Neural progenitor cell (in vitro differentiated cells): ENCODE results near the gene GOLGA8B. TPM values are rescaled to one million over a fixed set of nuclear protein-coding genes. Genes with fewer than 3 reads are reported as not detected.
"Not testable (repeated sequence)": the region's sequence is repeated elsewhere in the genome, so short reads cannot be mapped to it uniquely, and the experiment has no call there.

Source experiments
- DNase-seq: peaks from one replicate; pipeline ENCODE4 v3.0.0-alpha.2; 2016; ENCODE audit warnings: low spot score
- H2AFZ ChIP-seq: fragments of 200-600 bp; sonication (generic); replicated peaks from 2 replicates; pipeline ENCODE4 v1.6.1; 2016; ENCODE audit warnings: antibody characterized with exemption
- H3F3A ChIP-seq: fragments of 200-600 bp; sonication (generic); 2 replicates; pipeline ENCODE4 v1.6.1; 2016; ENCODE audit warnings: antibody characterized with exemption, low read depth
- H3K27ac ChIP-seq: fragments of 200-600 bp; sonication (generic); 2 replicates; pipeline ENCODE4 v1.5.1; 2016; ENCODE audit warnings: mild to moderate bottlenecking
- H3K27me3 ChIP-seq: fragments of 200-600 bp; sonication (generic); 2 replicates; pipeline ENCODE4 v1.6.1; 2016; ENCODE audit warnings: mild to moderate bottlenecking, moderate library complexity
- H3K36me3 ChIP-seq: fragments of 200-600 bp; sonication (generic); 2 replicates; pipeline ENCODE4 v1.5.1; 2016
- H3K4me1 ChIP-seq: fragments of 200-600 bp; sonication (generic); 2 replicates; pipeline ENCODE4 v1.6.1; 2016; ENCODE audit warnings: mixed run types
- H3K4me2 ChIP-seq: fragments of 200-600 bp; sonication (generic); 2 replicates; pipeline ENCODE4 v1.6.1; 2016
- H3K4me3 ChIP-seq: fragments of 200-600 bp; sonication (generic); 2 replicates; pipeline ENCODE4 v1.5.1; 2016
- H3K79me2 ChIP-seq: fragments of 200-600 bp; sonication (generic); 2 replicates; pipeline ENCODE4 v1.6.1; 2016; ENCODE audit warnings: low read depth
- H3K9ac ChIP-seq: fragments of 200-600 bp; sonication (generic); 2 replicates; pipeline ENCODE4 v1.6.1; 2016
- H3K9me3 ChIP-seq: fragments of 200-600 bp; sonication (generic); 2 replicates; pipeline ENCODE4 v1.5.1; 2016; ENCODE audit warnings: low read depth
- H4K20me1 ChIP-seq: fragments of 200-600 bp; sonication (generic); 2 replicates; pipeline ENCODE4 v1.6.1; 2016; ENCODE audit warnings: low read depth
- H3K27ac Mint-ChIP-seq: 3 replicates; pipeline ENCODE4 v1.8.0; 2021; ENCODE audit warnings: mixed read lengths
- H3K27me3 Mint-ChIP-seq: 2 replicates; pipeline ENCODE4 v1.8.0; 2022; ENCODE audit warnings: low read depth, mild to moderate bottlenecking, inconsistent platforms, moderate library complexity, mixed read lengths; ENCODE audit not compliant: insufficient read depth
- H3K36me3 Mint-ChIP-seq: 3 replicates; pipeline ENCODE4 v1.8.0; 2021; ENCODE audit warnings: mixed read lengths
- H3K4me1 Mint-ChIP-seq: 3 replicates; pipeline ENCODE4 v1.8.0; 2021; ENCODE audit warnings: mixed read lengths
- H3K4me3 Mint-ChIP-seq: 3 replicates; pipeline ENCODE4 v1.8.0; 2021; ENCODE audit warnings: mild to moderate bottlenecking, moderate library complexity, mixed read lengths
- H3K9me3 Mint-ChIP-seq: 3 replicates; pipeline ENCODE4 v1.8.0; 2020; ENCODE audit warnings: mixed read lengths
- total RNA-seq: library from RNA; depleted of rRNA; stranded (reverse); fragments of >200 nt; gene quantifications from 2 replicates; pipeline ENCODE4 v1.2.3, GENCODE V29; 2015; ENCODE audit warnings: low replicate concordance

The GOLGA8B gene
- total RNA-seq, 1 donor from 2014 or later: 83.1 TPM

- not testable (repeated sequence) for H2AFZ ChIP-seq, H3K4me1 ChIP-seq, H3K27me3 ChIP-seq, H3K27ac ChIP-seq, H3K27ac Mint-ChIP-seq, H3K36me3 ChIP-seq, H3K4me3 Mint-ChIP-seq, H3K27me3 Mint-ChIP-seq, H3K79me2 ChIP-seq, H4K20me1 ChIP-seq, DNase-seq, H3F3A ChIP-seq, H3K4me3 ChIP-seq, H3K4me1 Mint-ChIP-seq, H3K36me3 Mint-ChIP-seq, H3K4me2 ChIP-seq, H3K9me3 Mint-ChIP-seq, H3K9me3 ChIP-seq, H3K9ac ChIP-seq
Measured at GRCh38 chr15:34572019-34572641, 11.3 kb downstream of the GOLGA8B start.

- H3K9ac ChIP-seq, H3K4me3 Mint-ChIP-seq, H3F3A ChIP-seq, H3K36me3 ChIP-seq, H3K27me3 Mint-ChIP-seq, H3K79me2 ChIP-seq, DNase-seq, H3K27ac Mint-ChIP-seq, H3K4me1 Mint-ChIP-seq, H3K9me3 ChIP-seq, H3K4me2 ChIP-seq, H3K4me3 ChIP-seq, H3K36me3 Mint-ChIP-seq, H2AFZ ChIP-seq, H4K20me1 ChIP-seq, H3K9me3 Mint-ChIP-seq, H3K27ac ChIP-seq, H3K4me1 ChIP-seq, H3K27me3 ChIP-seq: not testable (repeated sequence)
Measured at GRCh38 chr15:34569670-34570396, 13.6 kb downstream of the GOLGA8B start.

GRCh38 chr15:34567174-34567573 lies 16.3 kb downstream of the GOLGA8B start:
- not testable (repeated sequence) for H3K4me3 ChIP-seq, H3K4me2 ChIP-seq, H3K4me1 ChIP-seq, DNase-seq, H4K20me1 ChIP-seq, H3K27ac Mint-ChIP-seq, H3K36me3 ChIP-seq, H3F3A ChIP-seq, H3K9me3 Mint-ChIP-seq, H3K4me3 Mint-ChIP-seq, H3K9me3 ChIP-seq, H3K27ac ChIP-seq, H3K36me3 Mint-ChIP-seq, H2AFZ ChIP-seq, H3K9ac ChIP-seq, H3K27me3 ChIP-seq, H3K79me2 ChIP-seq, H3K27me3 Mint-ChIP-seq, H3K4me1 Mint-ChIP-seq

DNA sequence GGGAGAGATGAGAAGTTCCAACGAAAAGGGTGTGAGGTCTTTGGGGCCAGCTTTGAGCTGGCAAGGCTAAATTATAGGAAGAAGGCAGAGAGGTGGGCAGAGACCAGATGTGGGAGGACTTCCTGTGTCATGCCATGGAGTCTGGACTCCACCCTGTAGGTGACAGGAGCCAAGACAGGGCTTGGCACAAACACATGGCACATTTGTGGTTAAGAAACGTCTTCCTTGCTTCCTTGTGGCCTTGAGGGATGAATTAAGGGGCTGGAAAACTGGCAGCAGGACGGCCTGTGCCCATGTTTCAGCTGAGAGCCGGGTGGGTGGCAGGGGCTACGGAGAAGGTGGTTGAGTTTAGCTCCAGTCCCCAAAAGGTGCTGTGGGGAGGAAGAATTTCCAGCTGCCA lies 18.7 kb downstream of the GOLGA8B start:
- H3K27ac ChIP-seq, H3K4me3 Mint-ChIP-seq, H3K9me3 Mint-ChIP-seq, H2AFZ ChIP-seq, H3K27me3 ChIP-seq, H3K36me3 Mint-ChIP-seq, H3K9me3 ChIP-seq, H3K4me3 ChIP-seq, H3K4me2 ChIP-seq, H3F3A ChIP-seq, H4K20me1 ChIP-seq, H3K27me3 Mint-ChIP-seq, H3K4me1 Mint-ChIP-seq, DNase-seq, H3K36me3 ChIP-seq, H3K9ac ChIP-seq, H3K4me1 ChIP-seq, H3K27ac Mint-ChIP-seq, H3K79me2 ChIP-seq: not testable (repeated sequence)

GRCh38 chr15:34560814-34561213 lies 22.6 kb downstream of the GOLGA8B start:
- not testable (repeated sequence) for H2AFZ ChIP-seq

DNA sequence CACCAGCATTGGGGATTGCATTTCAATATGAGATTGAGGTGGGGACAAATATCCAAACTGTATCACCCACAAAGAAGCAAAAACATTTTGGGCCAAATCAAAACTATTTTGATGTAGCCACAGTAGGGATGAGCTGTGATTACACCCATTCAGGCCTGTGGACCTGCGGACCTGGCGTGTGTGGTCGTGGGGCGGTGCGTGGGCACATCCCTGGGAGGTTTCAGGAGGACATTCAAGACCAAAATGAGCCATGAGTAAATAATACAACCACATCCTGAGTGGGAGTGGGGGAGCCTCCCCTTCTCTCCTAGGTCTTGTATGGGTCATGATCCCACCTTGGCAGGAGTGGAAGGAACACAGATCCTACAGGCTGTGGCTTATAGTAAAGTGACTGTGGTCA lies 23.7 kb downstream of the GOLGA8B start:
- not testable (repeated sequence) for H3K4me1 Mint-ChIP-seq, H3K27ac Mint-ChIP-seq, H3F3A ChIP-seq, H3K36me3 Mint-ChIP-seq, H3K9me3 Mint-ChIP-seq, H3K79me2 ChIP-seq, H3K27me3 Mint-ChIP-seq, H2AFZ ChIP-seq, H4K20me1 ChIP-seq, H3K27ac ChIP-seq, H3K9me3 ChIP-seq, H3K27me3 ChIP-seq, H3K4me2 ChIP-seq, H3K4me1 ChIP-seq, H3K9ac ChIP-seq, H3K36me3 ChIP-seq, DNase-seq, H3K4me3 Mint-ChIP-seq, H3K4me3 ChIP-seq

More at GRCh38 chr15:34560814-34561213, 22.6 kb downstream of the GOLGA8B start:
- H3K9me3 ChIP-seq, H3K27me3 ChIP-seq, H3K79me2 ChIP-seq, H3K4me2 ChIP-seq, H3K9ac ChIP-seq, H3K4me3 ChIP-seq, DNase-seq, H3K27ac Mint-ChIP-seq, H4K20me1 ChIP-seq, H3K36me3 Mint-ChIP-seq, H3K4me1 ChIP-seq, H3K27me3 Mint-ChIP-seq, H3K27ac ChIP-seq, H3K9me3 Mint-ChIP-seq, H3K4me3 Mint-ChIP-seq, H3K4me1 Mint-ChIP-seq, H3K36me3 ChIP-seq, H3F3A ChIP-seq: not testable (repeated sequence)

DNA sequence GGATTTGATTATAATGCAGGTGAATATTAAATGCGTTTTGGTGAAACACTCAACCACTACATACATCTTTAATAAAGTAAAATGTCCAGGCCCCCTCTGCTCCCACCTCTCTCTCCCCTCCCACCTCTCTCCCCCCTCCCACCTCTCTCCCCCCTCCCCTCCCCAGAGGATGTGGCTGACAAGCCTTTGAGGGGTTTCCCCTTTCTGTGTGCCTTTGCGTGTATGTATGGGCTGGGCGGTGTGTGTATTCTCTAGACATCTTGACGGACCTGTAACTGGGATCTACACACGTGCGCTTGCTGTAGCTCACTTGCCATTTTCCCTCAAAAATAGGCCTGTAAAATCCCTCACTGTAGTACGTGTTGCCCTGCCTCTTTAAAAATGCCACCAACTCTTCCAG lies 28.3 kb downstream of the GOLGA8B start:
- H3K27me3 Mint-ChIP-seq, H3K27me3 ChIP-seq, H2AFZ ChIP-seq, H3K79me2 ChIP-seq, H4K20me1 ChIP-seq, H3K36me3 Mint-ChIP-seq, H3K9me3 ChIP-seq, H3K4me1 Mint-ChIP-seq, H3F3A ChIP-seq, H3K4me1 ChIP-seq, H3K4me3 Mint-ChIP-seq, H3K4me3 ChIP-seq, DNase-seq, H3K36me3 ChIP-seq, H3K4me2 ChIP-seq, H3K9me3 Mint-ChIP-seq, H3K27ac Mint-ChIP-seq, H3K27ac ChIP-seq, H3K9ac ChIP-seq: not testable (repeated sequence)

GRCh38 chr15:34554716-34555115 lies 28.7 kb downstream of the GOLGA8B start:
- DNase-seq, H3K4me3 Mint-ChIP-seq, H3K79me2 ChIP-seq, H3K27me3 ChIP-seq, H3K9me3 ChIP-seq, H3F3A ChIP-seq, H2AFZ ChIP-seq, H3K4me2 ChIP-seq, H3K27ac Mint-ChIP-seq, H3K4me1 Mint-ChIP-seq, H3K9ac ChIP-seq, H3K27me3 Mint-ChIP-seq, H3K9me3 Mint-ChIP-seq, H3K4me3 ChIP-seq, H3K36me3 ChIP-seq, H3K4me1 ChIP-seq, H4K20me1 ChIP-seq, H3K27ac ChIP-seq, H3K36me3 Mint-ChIP-seq: not testable (repeated sequence)
